HG03558 (cell line): ENCODE measurements around the gene C6.
"Not testable (repeated sequence)": the region's sequence is repeated elsewhere in the genome, so short reads cannot be mapped to it uniquely, and the experiment has no call there.

Experiments used
- ATAC-seq: cut with Tn5 transposase; IDR thresholded peaks from one replicate; pipeline ENCODE4 v1.9.1; 2021; ENCODE audit warnings: moderate number of reproducible peaks; ENCODE audit not compliant: unreplicated experiment; ENCODE audit errors: extremely low read depth

C6 gene

GRCh38 chr5:41213340-41213739 is at the start of gene C6:
Gene C6, minus strand, starts transcription at chr5:41213532. Its CDS starts 10,302 bp downstream, at chr5:41203230.
- ATAC-seq = no peak

DNA sequence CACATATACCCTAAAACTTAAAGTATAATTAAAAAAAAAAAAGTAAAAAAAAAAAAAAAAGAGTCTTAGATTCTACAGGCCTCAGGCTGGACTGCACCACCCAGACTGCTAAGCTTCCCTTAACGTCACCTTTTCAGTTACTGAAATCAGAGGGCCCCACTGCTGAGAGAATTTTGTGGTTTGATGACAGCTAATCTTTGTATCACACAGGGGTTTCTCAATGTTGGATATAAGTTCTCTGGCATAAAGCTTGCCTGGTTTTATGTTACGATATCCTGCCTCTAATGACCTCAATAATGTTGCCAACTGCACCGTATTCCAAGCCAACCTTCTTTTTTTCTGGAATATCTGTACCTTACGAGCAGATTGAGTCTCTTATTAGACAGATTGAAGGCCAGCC is 43.1 kb upstream of the C6 start:
- no peak for ATAC-seq

DNA sequence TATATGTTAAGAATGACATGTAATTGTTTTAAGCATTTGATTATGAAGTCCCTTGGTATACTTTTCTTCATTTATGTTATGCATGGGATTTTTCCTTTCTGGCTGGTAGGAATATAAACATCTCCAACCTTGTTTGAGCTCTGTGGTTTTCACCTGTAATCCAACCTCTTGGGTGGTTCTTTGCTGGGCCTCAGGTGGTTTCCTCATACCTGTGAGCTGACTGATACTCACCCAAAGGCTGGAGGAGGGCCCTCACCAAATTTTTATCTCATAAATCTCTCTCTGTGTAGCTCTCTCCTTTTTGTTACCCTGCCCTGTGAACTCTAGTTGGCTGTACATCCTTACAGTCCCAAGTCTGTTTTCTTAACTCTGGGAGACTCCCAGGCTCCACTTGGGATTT is 39.8 kb upstream of the C6 start:
- ATAC-seq = no peak

- no peak for ATAC-seq
Observed at GRCh38 chr5:41252036-41252435, 38.7 kb upstream of the C6 start.

GRCh38 chr5:41250351-41250987 is 37.1 kb upstream of the C6 start:
- ATAC-seq = no peak

DNA sequence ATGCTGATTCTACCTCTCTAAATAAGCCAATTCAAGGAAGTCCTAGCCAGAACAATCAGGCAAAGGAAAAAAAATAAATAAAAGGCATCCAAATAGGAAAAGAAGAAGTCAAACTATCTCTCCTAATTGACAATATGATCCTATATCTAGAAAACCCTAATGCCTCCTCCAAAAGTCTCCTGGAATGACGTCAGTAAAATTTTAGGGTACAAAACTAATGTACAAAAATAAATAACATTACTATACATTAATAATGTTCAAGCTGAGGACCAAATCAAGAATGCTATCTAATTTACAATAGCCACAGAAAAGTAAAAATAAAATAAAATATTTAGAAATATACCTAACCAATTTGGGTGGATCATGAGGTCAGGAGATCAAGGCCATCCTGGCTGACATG is 33.8 kb upstream of the C6 start:
- ATAC-seq = no peak

- no peak for ATAC-seq
Observed at GRCh38 chr5:41246376-41246775, 33.0 kb upstream of the C6 start.

DNA sequence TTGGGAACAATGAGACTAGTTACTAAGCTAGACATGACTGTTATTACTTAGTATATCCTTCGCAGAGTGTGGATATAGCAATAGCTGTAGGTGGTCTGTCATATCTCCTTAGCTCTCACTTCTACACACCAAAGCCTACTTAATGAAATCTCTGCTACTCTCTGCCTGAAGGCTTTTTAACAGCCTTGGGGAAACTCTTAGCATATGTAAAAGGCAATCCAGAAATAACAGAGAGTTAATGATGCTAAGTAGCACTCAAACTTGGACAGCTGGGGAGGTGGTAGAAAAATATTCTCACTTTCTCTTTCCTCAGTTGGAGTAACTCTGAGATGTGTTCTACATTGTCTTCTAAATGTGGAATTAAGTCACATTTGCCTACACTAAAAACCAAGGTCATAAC is 30.2 kb upstream of the C6 start:
- ATAC-seq = no peak

- no peak for ATAC-seq
Observed at GRCh38 chr5:41240985-41241384, 27.7 kb upstream of the C6 start.

DNA sequence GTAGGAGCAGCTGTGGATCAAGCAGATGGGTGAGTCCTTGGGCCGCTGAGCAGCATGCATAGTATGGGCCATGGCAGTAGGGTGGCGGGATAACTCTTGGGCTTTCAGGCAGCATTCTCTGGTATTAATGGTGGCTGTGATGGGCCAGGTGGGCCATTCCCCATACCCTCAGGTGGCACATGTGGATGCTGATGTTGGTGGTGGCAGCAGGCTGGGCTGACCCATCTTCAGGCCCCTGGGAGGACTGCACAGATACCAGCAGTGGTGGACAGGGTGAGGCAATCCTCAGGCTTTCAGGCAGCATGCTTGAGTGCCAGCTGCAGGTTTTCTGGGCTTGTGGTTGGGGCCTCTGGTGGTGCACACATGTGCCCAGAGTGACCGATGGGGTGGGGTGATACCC is 27.1 kb upstream of the C6 start:
- no peak for ATAC-seq

DNA sequence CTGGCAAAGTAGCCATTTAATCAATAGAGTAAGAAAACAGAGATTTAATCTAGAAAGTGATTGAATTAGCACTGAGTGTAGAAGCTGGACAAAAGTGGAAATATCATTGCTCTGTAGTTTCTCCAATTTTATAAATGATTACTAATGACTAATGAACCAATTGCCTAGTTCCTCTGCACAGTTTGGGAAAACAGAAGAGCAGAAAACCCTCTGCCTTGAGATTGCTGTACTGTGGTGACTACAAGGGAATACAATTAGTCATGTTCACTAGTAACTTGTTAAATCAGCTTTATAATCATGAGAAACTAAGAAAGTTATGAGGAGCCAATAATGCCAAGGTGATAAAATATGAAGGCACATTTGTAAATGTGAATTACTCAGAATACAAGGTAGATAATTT is 21.1 kb upstream of the C6 start:
- ATAC-seq = no peak

DNA sequence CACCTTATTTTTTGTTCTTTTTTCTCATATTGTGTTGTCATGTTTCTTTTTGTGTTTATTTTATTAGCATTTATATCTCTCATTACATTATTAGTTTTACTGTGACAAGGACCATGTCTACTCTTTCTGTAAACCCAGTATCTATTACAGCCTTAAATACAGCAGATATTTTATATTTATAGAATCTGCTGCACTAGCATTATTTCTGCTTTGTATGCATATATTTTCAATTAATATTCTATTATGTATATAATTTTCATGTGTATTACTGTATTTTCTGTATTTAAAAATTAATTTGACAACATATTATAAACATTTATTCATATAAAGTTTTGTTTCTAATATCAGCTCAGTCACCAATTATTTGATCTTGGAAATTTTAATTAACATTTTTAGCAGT is 19.5 kb upstream of the C6 start:
- no peak for ATAC-seq

- ATAC-seq = not testable (repeated sequence)
Observed at GRCh38 chr5:41230276-41230675, 16.9 kb upstream of the C6 start.

- ATAC-seq = no peak
Observed at GRCh38 chr5:41223962-41224361, 10.6 kb upstream of the C6 start.

DNA sequence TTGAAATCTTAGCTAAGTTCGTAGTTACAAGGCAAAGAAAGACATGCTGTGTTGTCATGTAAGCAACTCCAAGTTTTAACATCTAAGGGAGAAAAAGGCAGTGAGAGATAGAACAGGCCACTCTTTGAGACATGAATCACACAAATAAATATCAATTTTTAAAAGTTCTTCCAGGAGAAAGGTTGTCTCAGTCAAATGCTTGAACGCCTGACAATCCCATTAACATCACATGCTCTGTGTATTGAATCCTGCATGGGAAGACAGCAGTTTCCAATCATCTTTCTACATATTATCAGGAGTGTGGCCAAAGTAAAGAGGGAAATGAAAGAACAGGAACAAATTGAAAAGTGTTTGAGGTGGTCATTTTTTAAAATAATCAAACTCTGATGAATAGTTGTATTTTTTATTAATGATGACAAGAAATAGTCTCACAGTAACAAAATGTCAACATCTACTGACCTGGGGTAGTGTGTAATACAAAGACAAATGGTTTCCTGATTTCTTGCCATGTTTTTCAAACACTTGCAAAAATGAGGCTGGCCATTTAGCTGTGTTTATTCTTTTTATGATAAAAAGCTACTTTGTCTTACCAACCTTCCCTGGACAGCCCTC is 6.4 kb upstream of the C6 start:
- ATAC-seq = no peak

DNA sequence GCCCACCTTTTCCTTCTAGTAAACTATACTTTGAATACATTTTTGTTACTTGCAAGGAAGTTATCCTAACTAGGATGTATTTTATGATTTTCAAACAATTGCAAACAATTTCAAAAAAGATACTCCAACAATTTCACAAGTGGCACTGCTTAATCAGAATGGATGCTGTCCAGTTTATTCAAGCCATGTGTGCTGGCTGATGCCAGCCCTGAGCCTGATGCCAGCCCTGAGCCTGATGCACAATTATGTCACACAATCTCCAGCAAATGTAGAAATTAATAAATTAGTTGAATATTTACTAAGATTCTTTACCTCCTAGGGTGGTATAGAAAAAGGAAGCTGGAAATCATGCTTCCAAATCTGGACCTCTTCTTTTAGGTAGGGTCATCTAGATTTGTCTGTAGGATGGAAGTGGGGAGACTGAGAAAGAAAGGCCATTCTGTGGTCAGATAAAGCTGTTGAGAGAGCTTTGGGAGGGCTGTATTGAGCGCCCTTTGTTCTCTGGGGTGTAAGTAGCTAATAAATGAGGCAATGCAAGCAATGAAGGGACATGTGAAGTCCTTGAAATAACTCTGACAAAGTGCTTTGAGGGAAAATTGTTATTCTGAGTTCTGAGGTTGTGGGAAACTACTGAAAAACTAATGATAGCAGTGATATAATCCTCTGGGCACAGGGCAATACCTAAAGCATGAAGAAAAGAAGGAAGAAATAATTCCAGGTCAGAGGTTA is 5.8 kb upstream of the C6 start:
- no peak for ATAC-seq

DNA sequence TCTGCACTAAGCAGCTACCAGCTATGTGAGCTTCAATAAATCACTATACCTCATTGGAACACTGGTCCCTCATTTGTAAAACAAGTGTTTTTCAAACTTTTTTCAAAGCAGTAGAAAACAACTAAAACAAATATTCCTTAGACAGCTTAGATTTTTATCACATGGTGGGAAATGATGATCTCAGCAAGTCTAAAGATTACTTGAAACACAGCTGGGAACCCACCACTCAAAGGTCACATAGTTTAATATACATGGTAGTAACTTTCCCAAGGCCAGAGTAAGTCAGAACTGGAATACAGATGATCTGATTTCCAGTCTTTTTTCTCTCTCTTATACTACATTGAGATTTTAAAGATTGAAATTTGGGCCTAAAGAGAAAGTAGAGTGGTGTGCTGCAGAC is 850 bp upstream of the C6 start:
- no peak for ATAC-seq

- ATAC-seq = no peak
Observed at GRCh38 chr5:41212935-41213334, 397 bp downstream of the C6 start.

DNA sequence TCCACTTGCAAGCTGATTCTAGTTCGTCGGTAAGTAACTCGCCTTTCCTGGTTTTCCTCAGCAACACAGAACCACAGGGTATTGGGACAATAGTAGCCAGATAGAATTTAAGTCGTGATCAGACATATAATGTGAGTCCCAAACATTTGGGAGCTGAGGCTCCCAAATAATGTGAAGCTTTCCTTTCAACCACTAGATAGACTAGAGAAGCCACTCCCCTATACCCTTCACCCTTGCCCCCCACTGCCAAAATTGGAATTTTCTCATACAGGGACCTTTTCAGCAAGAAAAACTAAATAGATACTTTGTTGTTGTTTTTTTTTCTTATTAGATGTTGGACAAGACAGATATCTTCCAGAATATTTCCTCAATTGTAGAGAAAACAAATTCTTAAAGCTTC is 1.9 kb downstream of the C6 start:
- no peak for ATAC-seq

DNA sequence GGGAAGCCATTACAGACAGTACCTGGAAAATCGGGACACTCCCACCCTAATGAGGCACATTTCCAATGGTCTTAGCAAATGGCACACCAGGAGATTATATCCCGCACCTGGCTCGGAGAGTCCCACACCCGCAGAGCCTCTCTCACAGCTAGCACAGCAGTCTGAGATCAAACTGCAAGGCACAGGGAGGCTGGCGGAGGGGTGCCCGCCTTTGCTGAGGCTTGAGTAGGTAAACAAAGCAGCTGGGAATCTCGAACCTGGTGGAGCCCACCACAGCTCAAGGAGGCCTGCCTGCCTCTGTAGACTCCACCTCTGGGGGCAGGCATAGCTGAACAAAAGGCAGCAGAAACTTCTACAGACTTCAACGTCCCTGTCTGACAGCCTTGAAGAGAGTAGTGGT is 7.9 kb downstream of the C6 start:
- not testable (repeated sequence) for ATAC-seq

- no peak for ATAC-seq
Observed at GRCh38 chr5:41203033-41203432, 10.3 kb downstream of the C6 start.
